Caki2 (cell line): ENCODE measurements around the gene REP15. TPM values are rescaled to one million over a fixed set of nuclear protein-coding genes. Genes with fewer than 3 reads are reported as not detected.
"Not testable (repeated sequence)": the region's sequence is repeated elsewhere in the genome, so short reads cannot be mapped to it uniquely, and the experiment has no call there.

Experiments
- DNase-seq: peaks from one replicate; pipeline ENCODE4 v3.0.0-alpha.2; 2015; ENCODE audit warnings: low read depth
- in situ Hi-C: cut with HindIII; loops from 2 replicates; pipeline ENCODE4 v1.10.0; 2016; ENCODE audit warnings: low sequenced_read_pairs, low pct_unique_long_range_greater_than_20kb, mixed read lengths
- total RNA-seq: library from RNA; depleted of rRNA; stranded (reverse); fragments of >200 nt; shearing (Covaris generic); gene quantifications from 2 replicates; pipeline ENCODE4 v1.2.3, GENCODE V29; 2014; ENCODE audit warnings: low replicate concordance

Gene REP15
- total RNA-seq, 1 experiment from 2014 or later: not detected

DNA sequence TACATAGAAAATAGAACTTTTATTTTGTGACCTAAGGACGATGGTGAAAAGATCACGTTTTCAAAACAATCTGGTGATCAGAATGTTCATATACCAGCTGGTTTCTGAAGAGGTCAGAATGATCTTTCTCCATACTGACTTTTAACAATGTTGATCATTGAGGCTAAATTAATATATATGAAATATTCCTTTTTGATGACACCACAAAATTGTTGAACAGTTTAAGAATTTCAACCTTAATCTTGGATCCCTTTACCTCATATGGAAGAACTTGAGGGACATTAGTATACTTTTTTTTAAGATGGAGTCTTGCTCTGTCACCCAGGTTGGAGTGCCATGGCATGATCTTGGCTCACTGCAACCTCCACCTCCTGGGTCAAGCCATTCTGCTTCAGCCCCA lies 2.8 kb upstream of the REP15 start:
- no peak for DNase-seq
- in situ Hi-C loops: no loop called here

DNA sequence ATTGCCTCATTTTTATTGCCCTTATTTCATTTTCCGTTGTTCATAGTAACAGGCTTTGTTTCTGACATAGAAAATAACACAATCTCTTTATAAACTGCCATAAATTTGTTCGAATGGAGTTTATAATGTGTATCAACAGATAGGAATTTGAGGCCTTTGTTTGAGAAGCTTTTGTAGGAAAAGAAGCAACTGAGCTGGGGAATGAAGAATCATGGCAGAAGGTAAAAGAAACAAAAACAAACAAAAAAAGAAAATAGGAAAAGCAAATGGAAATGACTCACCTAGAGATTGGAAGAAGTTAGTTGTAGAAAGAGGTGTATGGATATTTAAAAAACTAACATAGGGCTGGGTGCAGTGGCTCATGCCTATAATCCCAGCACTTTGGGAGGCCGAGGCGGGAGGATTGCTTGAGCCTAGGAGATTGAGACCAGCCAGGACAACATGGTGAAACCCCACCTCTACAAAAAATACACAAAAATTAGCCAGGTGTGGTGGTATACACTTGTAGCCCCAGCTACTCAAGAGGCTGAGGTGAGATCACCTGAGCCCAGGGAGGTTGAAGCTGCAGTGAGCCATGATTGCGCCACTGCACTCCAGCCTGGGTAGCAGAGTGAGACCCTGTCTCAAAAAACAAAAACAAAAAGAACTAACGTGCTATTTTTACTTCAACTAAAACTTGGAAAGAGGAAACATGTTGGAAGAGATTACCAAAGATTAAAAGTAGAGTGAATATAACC lies 523 bp upstream of the REP15 start:
- in situ Hi-C loops: no loop called here
- no peak for DNase-seq

- DNase-seq: no peak
Observed at GRCh38 chr12:27696864-27697564, 767 bp downstream of the REP15 start.

DNA sequence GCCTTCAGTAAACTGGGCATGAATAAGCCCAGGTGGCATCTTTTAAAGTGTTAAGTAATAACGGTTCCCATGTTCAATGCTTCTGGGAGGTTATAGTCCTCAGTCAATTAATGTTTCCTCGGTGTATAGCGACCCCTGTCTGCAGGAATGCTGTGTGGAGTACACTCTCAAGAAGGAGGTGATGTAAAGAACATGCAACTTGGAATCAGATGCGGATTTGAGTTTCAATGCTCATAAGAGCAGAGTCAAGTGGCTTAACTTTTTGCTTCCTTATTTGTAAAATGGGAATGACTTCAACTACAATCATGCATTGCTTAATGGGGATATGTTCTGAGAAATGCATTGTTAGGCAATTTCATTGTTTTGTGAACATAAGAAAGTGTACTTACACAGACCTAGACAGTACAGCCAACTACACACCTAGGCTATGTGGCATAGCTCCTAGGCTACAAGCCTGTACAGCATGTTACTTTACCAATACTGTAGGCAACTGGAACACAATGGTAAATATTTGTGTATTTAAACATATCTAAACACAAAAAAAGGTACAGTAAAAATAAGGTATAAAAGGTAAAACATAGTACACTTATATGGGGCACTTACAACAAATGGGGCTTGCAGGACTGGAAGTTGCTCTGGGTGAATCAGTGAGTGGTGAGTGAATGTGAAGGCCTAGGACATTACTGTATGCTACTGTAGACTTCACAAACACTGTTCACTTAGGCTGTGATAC lies 7.6 kb downstream of the REP15 start:
- in situ Hi-C loops: no loop called here

More at GRCh38 chr12:27696864-27697564, 767 bp downstream of the REP15 start:
- in situ Hi-C loops: no loop called here

DNA sequence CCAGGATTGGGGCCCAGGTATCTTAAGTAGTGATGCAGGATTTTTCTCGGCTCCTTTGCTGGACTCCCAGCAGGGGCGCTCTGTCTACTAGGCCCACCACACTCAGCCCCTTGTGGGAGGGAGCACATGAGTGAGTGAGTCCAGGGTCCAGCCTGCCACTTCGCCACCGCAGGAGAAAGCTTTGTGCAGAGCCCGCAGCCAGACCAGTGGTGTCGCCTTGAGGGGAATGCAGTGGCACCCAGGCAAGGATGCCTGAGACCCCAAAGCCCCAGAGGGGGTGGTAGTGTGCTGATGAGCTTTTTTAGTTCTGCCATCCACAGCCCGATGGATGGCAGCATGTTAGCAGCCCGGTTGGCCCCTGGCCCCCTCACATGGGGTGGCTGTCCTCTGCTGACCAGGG lies 9.0 kb downstream of the REP15 start:
- in situ Hi-C loops: no loop called here
- DNase-seq: no peak

More for the DNA sequence above, 7.6 kb downstream of the REP15 start:
- DNase-seq: peak; percentile 54

DNA sequence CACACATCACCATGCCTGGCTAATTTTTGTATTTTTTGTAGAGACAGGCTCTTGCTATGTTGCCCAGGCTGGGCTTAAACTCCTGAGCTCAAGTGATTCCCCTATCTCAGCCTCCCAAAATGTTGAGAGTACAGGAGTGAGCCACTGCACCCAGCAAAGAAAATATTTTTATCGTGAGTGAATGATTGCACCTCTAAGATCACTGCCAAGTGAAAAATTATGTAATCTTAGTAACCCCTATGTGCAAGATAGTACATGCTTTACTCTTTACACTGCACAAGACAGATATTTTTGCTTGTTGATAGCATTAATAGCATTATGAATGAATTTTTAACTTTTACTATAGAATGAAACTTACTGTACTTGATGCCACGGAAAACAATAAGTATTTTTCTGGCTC lies 11.0 kb downstream of the REP15 start:
- DNase-seq: no peak
- in situ Hi-C loops: no loop called here

DNA sequence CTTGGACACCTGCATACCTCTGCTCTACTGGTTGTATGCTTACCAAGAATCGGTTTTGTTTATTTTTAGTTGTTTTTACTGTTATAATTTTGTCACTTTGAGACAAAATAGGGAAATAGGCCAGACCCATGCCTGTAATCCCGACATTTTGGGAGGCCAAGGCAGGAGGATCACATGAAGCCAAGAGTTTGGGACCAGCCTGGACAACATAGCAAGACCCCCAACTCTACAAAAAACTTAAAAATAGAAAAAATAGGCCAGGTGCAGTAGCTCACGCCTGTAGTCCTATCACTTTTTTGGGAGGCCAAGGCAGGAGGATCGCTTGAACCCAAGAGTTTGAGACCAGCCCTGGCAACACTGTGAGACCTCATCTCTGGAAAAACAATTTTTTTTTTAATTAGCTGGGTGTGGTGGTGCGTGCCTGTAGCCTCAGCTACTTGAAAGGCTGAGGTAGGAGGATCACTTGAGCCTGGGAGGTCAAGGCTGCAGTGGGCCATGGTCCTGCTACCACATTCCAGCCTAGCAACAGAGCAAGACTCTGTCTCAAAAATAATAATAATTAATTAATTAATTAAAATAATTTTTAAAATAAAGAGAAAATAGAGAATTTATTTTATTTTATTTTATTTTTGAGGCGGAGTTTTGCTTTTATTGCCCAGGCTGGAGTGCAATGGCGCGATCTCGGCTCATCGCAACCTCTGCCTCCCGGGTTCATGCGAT lies 13.1 kb downstream of the REP15 start:
- DNase-seq: no peak
- in situ Hi-C loops: no loop called here

DNA sequence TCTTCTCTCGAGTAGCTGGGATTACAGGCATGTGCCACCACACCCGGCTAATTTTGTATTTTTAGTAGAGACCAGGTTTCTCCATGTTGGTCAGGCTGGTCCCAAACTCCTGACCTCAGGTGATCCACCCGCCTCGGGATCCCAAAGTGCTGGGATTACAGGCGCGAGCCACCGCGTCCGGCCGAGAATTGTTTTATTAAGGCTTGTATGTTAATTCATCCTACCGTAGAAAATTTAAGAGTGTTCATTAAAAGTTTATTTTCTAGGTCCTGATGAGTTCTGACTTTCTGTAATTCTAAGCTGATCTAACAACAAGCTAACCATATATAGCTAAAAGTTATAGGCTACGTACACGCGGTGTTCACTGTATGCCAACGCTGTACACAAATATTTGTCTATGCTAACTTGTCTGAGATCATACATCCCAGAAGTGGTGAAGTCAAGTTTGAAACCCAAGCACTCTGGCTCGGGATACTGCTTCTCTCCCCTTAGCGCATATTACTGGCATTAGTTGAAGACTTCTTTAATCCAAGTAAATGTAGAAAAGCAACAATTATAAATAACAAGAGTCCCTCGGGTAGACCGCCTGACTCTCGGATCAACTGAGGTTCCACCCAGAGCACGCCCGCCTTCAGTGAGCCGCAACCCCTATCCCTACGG lies 13.8 kb downstream of the REP15 start:
- DNase-seq: no peak
- in situ Hi-C loops: no loop called here

- DNase-seq: peak; percentile 85
- in situ Hi-C loops: no loop called here
Observed at GRCh38 chr12:27710592-27711316, 14.5 kb downstream of the REP15 start, which contains the start of gene MRPS35. Gene MRPS35, plus strand, starts transcription at chr12:27710832. Its CDS starts 12 bp downstream, at chr12:27710844.

DNA sequence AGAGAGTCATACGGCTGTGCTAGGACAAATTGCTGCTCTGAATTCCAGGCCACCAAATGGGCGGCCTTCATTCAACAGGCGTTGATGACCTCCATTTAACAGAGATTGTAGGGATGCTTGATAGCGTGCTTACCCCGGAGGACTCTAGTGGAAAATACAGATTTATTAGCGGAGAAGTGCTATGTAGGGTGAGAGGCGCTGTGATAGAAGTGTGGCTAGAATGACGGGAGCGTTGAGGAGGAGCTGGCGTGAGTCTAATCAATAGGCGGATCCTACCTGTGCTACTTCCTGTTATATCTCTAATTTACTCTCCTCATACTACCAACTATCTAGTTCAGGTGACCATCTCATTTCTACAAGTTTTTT lies 15.1 kb downstream of the REP15 start:
- DNase-seq: no peak
- in situ Hi-C loops: no loop called here

DNA sequence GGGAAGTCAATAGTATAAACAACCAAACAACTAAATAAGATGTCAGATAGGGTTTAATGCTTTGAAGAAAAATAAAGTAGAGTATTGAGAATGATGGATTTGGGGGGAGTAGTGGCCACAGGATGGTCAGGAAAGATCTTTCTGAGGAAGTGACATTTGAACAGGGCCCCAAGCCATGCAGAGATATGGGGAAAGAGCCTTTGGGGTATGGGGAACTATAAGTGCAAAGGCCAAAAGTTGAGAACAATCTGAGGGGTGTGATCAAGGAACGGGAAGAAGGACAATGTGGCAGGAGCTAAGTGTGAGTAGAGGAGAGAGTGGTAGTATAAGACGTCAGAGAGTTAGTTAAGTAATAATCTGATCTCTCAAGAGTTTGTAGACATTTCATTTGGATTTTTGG lies 15.7 kb downstream of the REP15 start:
- DNase-seq: no peak
- in situ Hi-C loops: no loop called here

- DNase-seq: no peak
- in situ Hi-C loops: no loop called here
Observed at GRCh38 chr12:27723212-27723611, 27.0 kb downstream of the REP15 start.

DNA sequence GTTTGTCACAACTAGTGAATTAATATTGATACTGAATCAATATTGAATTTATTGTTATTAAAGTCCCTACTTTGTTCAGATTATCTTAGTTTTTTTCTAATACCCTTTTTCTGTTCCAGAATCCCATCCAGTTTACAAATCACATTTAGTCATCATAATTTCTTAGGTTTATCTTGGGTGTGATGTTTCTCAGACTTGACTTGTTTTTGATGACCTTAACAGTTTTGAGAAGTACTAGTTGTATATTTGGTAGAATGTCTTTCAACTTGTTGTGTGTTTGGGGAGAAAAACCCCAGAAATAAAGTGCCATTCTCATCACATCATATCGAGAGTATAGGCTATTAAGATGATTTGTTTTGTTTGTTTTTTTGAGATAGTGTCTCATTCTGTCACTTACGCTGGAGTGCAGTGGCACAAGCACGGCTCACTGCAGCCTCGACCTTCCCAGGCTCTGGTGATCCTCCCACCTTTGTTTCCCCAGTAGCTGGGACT lies 33.9 kb downstream of the REP15 start:
- in situ Hi-C loops: no loop called here
- DNase-seq: no peak

DNA sequence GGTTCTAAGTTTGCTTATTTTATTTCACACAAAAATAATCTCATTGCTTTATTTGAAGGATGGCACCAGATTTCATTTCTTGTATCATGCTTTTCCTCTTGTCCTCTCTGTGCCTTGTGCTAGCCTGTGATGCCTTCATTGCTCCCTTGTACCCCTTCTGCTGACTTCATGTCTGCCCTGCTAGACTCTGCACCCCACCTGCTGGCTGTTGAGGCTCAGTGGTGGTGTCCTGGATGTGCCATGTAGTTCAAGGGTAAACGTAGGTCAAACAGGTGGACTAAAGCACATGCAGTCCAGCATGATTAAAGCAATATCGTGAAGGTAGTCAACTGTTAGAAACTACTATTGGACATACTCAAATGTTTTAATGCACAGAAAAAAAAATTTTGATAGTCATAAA lies 36.0 kb downstream of the REP15 start:
- DNase-seq: no peak
- in situ Hi-C loops: no loop called here

GRCh38 chr12:27733052-27733656 lies 36.9 kb downstream of the REP15 start:
- in situ Hi-C loops: no loop called here
- DNase-seq: no peak

DNA sequence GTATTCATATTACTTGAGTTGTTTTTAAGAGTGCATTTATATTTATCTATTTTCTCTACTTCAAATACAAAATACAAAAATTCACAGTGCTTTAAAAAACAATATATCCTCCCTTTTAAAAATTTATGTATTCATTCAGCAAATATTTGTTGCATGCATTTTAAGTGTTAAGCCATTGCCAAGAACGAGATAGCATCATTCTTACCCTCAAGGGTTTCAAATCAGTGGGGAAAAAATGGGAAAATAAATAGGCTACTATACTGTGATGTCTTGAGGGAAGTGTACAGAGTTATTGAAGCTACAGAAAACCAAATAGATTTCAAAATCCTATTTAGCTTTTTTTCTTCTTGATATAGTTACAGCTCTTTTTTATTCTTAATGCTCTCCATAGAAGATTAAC lies 37.5 kb downstream of the REP15 start:
- in situ Hi-C loops: no loop called here
- no peak for DNase-seq

DNA sequence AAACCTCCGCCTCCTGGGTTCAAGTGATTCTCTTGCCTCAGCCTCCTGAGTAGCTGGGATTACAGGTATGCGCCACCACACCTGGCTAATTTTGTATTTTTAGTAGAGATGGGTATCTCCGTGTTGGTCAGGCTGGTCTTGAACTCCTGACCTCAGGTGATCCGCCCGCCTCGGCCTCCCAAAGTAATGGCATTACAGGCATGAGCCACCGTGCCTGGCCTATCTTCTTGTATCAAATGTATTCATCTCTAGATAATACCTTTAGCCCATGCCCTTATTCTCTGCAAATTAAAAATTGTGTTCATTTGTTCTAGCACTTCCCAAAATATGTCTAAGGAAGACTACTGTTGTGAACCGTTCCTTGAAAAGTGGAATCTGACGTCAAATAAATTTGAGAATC lies 38.1 kb downstream of the REP15 start:
- in situ Hi-C loops, DNase-seq: not testable (repeated sequence)
